HUDEP-2 (cell line): Measurements from ENCODE around the gene HDC.

ENCODE experiments used
- DNase-seq, 76 experiments: peaks; one replicate each; lab custom pipeline; 2025; ENCODE audit not compliant: unreplicated experiment in 76 of 76; lab: John Stamatoyannopoulos, UW

Gene HDC

GRCh38 chr15:50256188-50257041 is 9.1 kb downstream of the HDC start:
- peak in 1 of 76 experiments; percentile 11 for DNase-seq

- no peak for DNase-seq
Observed at GRCh38 chr15:50252556-50252955, 13.0 kb downstream of the HDC start.

- DNase-seq: no peak
Observed at GRCh38 chr15:50251638-50252182, 13.8 kb downstream of the HDC start.

GRCh38 chr15:50250760-50251394 is 14.6 kb downstream of the HDC start:
- no peak for DNase-seq

- DNase-seq: no peak
Observed at GRCh38 chr15:50249704-50250103, 15.8 kb downstream of the HDC start.

- DNase-seq: no peak
Observed at GRCh38 chr15:50248994-50249582, 16.4 kb downstream of the HDC start.

GRCh38 chr15:50247819-50248655 is 17.5 kb downstream of the HDC start:
- DNase-seq: peak in 3 of 76 experiments; percentile 10 to 18 (median 16)

GRCh38 chr15:50246631-50247030 is 18.9 kb downstream of the HDC start:
- no peak for DNase-seq

- no peak for DNase-seq
Observed at GRCh38 chr15:50244959-50245624, 20.4 kb downstream of the HDC start.

GRCh38 chr15:50244153-50244552 is 21.4 kb downstream of the HDC start:
- no peak for DNase-seq

GRCh38 chr15:50241684-50242450 is 23.7 kb downstream of the HDC start:
- peak in 5 of 76 experiments; percentile 4 to 39 (median 14) for DNase-seq

- no peak for DNase-seq
Observed at GRCh38 chr15:50238255-50238654, 27.3 kb downstream of the HDC start.

GRCh38 chr15:50236433-50236832 is 29.1 kb downstream of the HDC start:
- DNase-seq: no peak

- no peak for DNase-seq
Observed at GRCh38 chr15:50235794-50236193, 29.7 kb downstream of the HDC start.

- no peak for DNase-seq
Observed at GRCh38 chr15:50234764-50235163, 30.8 kb downstream of the HDC start.

GRCh38 chr15:50233192-50233736 is 32.3 kb downstream of the HDC start:
- no peak for DNase-seq

GRCh38 chr15:50232791-50233190 is 32.7 kb downstream of the HDC start:
- no peak for DNase-seq

GRCh38 chr15:50231761-50232160 is 33.8 kb downstream of the HDC start:
- DNase-seq: no peak

GRCh38 chr15:50229336-50229735 is 36.2 kb downstream of the HDC start:
- no peak for DNase-seq
